ENCODE measurements around the gene POLD2. TPM values are rescaled to one million over a fixed set of nuclear protein-coding genes. Genes with fewer than 3 reads are reported as not detected.

POLD2 gene
- total RNA-seq, 6 experiments from 2014 or later, result 36.4 to 73.4 (median 57.3) TPM

DNA sequence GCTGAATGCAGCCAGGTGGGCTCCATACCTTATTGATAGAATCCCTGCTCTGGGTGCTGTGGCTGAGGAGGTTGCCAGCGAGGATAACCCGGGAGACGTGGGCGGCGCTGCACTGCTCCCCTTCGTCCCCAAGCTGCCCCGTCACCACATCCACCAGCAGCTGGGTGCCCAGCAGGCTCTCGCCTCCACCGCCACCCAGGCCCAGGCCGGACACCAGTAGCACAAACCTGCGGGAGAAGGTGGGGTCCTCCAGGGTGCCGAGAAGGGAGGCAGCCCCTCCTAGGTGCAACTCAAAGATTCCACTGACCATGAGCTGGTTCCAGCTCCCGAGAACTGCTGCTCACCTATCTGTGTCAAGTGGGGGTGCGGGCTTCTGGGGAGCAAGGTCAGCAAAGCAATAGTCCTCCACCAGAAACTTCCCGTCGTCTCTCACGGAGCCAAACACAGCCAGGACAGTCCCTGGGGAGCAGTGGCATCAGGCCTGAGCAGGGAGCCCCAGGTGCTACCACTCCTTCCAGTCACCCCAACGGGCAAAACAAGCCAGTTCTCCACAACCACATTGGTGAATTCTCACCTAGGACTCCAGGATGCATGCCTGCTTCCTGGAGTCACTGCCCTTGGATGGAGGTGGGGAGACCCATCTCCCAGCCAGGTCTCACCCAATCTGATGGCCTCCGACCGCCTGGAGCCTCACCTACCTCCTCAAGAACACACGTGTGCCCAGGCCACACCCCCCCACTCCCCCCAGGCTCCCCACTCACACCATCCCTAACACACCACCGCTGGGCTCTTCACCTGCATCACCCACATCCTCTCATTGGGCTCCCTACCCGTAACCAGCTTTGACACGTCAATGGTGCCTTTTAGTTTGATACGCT is 6.3 kb downstream of the POLD2 start:
- Histone ChIP-seq H3K36me3 (peaks cover 0 to 12% (median 3%) of the 10 kb centered on the region in 4 donors), H3K27ac (no peak overlapping the region), H3K9me3 (no peaks in the 10 kb centered on the region), H3K4me1 (peaks cover 0 to 5% (median under 1%) of the 10 kb centered on the region in 4 donors), H3K4me3 (no peak overlapping the region), H3K27me3 (no peaks in the 10 kb centered on the region)
- intact Hi-C loops (cut with DNase I), result no loop called here
- DNase-seq (peak in 1 of 3 donors; percentile 52), ATAC-seq (no peak)
- 95% methylated on average over 4 of the region's 25 CpGs for WGBS (ENCODE audit: insufficient coverage, low coverage, low lambda C conversion rate, missing lambda C conversion rate)
- TF ChIP-seq POLR2A (IDR thresholded peaks at IDR 0.05), result no peak
- TF ChIP-seq, protein P1, sequence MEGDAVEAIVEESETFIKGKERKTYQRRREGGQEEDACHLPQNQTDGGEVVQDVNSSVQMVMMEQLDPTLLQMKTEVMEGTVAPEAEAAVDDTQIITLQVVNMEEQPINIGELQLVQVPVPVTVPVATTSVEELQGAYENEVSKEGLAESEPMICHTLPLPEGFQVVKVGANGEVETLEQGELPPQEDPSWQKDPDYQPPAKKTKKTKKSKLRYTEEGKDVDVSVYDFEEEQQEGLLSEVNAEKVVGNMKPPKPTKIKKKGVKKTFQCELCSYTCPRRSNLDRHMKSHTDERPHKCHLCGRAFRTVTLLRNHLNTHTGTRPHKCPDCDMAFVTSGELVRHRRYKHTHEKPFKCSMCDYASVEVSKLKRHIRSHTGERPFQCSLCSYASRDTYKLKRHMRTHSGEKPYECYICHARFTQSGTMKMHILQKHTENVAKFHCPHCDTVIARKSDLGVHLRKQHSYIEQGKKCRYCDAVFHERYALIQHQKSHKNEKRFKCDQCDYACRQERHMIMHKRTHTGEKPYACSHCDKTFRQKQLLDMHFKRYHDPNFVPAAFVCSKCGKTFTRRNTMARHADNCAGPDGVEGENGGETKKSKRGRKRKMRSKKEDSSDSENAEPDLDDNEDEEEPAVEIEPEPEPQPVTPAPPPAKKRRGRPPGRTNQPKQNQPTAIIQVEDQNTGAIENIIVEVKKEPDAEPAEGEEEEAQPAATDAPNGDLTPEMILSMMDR (IDR thresholded peaks at IDR 0.05), result no peak

GRCh38 chr7:44116087-44116788 is 7.1 kb downstream of the POLD2 start:
- no peak for ATAC-seq
- no CpG with 5 or more reads among the region's 17 CpGs for WGBS (ENCODE audit: insufficient coverage, low coverage, low lambda C conversion rate, missing lambda C conversion rate)
- Histone ChIP-seq H3K27ac (no peak overlapping the region), H3K4me3 (no peak overlapping the region), H3K4me1 (no peaks in the 10 kb centered on the region), H3K36me3 (peaks cover 0 to 7% (median 3%) of the 10 kb centered on the region in 4 donors), H3K9me3 (no peaks in the 10 kb centered on the region), H3K27me3 (no peaks in the 10 kb centered on the region)
- TF ChIP-seq POLR2A (IDR thresholded peaks at IDR 0.05), result no peak
- TF ChIP-seq, protein P1 (IDR thresholded peaks at IDR 0.05), result no peak
- intact Hi-C loops (cut with DNase I), result no loop called here
- peak in 1 of 3 donors; percentile 42 for DNase-seq

GRCh38 chr7:44114586-44115310 is 8.6 kb downstream of the POLD2 start:
- H3K4me1 ChIP-seq, result no peaks in the 10 kb centered on the region

More at GRCh38 chr7:44114586-44115310, 8.6 kb downstream of the POLD2 start:
- no peak for TF ChIP-seq POLR2A (IDR thresholded peaks at IDR 0.05)
- TF ChIP-seq, protein P1 (IDR thresholded peaks at IDR 0.05), result no peak
- Histone ChIP-seq H3K4me3 (no peak overlapping the region), H3K36me3 (no peaks in the 10 kb centered on the region), H3K27me3 (no peaks in the 10 kb centered on the region), H3K27ac (no peak overlapping the region), H3K9me3 (no peaks in the 10 kb centered on the region)
- peak in 1 of 3 donors; percentile 26 for DNase-seq
- intact Hi-C loops (cut with DNase I), result no loop called here
- peak in 1 of 4 donors; percentile 29 for ATAC-seq
- 40% methylated on average over 1 of the region's 12 CpGs for WGBS (ENCODE audit: insufficient coverage, low coverage, low lambda C conversion rate, missing lambda C conversion rate)
